IPS-11a (cell line): ENCODE results near the gene CACNA1S.

ENCODE experiments used
- H3K4me3 ChIP-seq: one replicate; pipeline ENCODE4 v1.5.1; 2013; ENCODE audit warnings: low read depth, low read length, control low read depth

CACNA1S gene

DNA sequence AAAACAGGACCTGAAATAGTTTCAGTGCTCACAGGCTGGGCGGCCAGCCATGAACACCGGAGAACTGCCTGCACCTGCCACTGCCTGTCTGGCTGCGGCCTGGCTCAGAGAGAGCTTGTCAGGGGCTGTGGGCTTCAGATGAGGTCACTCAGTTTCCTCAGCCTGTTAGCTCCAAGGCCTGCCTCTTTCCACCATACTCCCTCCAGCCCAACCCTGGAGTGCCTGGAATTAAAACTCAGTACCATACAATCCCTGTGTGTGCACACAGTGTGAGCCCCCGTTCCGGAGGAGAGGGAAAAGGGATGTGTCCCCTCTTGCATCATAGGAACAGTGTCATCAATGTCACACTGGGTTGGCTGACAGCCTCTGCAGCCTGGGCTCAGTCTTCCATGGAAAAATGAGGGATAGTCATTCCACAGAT, 16.2 kb downstream of the CACNA1S start:
- no peak overlapping the region for H3K4me3 ChIP-seq

DNA sequence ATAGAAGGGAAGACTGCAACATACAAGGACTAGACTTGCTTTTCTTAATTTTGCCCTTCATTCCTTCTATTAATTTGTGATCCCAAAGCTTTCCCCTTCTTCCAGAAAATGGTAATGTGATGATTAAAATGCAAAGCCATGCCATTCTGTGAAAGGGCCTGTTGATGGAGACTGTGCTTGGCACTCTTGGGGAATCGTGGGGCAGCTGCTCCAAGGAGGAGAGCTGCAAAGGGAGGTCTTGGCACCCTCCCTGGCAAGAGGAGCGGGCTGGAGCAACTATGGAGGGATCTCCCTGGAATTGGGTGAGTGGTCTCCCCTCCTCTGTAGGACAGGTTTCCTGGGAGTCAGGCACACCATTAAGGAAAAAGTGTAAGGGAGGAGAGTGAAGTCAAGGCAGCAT, 16.6 kb downstream of the CACNA1S start:
- H3K4me3 ChIP-seq: no peak overlapping the region

DNA sequence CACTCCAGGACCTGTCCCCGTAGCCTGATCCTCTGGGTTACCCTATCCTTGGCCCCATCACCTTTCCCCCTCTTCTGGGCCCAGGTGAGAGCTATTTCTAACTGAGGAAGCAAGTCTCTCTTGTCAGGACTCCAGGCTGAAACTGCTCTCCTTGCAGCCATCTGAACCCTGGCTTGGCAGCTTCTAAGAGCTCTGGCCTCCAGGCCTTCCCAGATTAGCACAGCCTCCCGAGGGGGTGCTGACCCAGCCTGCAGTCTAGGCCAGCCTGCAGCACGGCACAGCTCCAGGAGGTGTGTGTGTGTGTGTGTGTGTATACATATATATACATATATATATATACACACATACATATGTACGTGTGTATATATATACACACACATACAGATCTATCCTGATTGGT, 17.4 kb downstream of the CACNA1S start:
- H3K4me3 ChIP-seq: no peak overlapping the region

DNA sequence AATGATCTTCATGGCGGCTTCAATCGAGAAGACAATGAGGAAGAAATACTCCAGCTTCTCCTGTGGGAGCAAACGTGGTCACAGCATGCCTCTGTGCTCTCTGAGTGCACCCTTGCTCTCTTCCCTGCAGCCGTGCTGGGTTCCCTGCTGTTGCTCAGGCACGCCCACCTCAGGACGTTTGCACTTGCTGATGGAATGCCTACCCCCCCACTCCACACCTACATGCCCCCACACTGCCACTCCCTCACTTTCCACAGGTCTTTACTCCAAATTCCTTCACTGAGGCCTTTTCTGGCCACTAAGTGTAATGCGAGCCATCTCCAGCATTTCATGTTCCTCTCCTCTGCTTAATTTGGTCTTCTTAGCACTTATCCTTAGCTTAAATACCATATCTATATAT, 18.3 kb downstream of the CACNA1S start:
- H3K4me3 ChIP-seq: no peak overlapping the region

DNA sequence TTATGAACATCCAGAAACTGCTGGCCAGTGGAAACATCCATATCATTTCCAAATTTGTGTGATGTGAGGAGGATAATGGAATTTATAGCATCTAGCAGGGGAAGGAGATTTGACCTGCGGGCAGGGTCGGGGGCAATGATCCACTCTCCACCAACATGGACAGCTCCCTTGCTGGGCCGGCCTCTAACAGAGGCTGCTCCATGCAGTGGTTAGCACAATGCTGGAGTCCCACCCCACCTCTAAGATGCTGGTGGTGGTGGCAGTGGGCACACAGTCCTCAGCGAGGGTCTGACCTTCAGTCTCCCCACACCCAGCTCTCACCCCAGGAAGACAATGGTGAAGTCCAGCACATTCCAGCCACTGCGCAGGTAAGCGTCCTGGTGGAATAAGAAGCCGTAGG, 18.7 kb downstream of the CACNA1S start:
- H3K4me3 ChIP-seq: no peak overlapping the region

DNA sequence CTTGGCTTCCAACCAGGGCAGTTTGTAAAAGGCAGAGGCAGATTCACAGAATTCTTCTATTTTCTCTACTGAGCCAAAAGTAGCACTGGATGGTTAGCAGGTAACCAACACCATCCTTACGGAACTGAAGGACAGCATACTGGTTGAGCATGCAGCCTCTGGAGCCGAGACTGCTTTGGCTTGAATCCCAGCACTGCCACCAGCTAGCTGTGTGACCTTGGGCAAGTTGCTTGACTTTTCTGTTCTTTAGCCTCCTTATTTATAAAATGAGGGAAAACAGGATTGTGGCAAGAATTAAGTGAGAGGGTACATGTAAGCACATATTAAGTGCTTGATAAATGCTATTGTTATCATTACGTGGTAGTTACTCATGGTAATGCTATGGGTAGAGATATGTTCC, 19.5 kb downstream of the CACNA1S start:
- no peak overlapping the region for H3K4me3 ChIP-seq

DNA sequence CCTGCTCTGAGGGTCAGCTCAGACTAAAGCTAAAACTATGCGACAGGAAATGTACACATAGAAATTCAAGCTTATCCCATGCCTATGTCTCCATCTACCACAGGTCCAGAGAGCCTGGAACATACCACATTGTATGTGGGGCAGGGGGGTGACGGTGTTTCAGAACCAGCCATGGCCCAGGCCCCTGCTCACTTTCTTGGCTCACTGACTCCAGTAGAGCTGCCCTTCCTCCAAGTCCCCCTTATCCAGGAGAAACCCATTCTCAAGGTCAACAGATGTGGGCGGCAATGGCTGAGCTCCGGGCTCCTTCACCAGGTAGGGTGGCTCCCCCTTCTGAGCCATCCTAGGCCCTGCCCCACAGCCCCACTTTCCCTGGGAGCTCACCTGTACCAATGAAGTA, 21.0 kb downstream of the CACNA1S start:
- H3K4me3 ChIP-seq: no peak overlapping the region

DNA sequence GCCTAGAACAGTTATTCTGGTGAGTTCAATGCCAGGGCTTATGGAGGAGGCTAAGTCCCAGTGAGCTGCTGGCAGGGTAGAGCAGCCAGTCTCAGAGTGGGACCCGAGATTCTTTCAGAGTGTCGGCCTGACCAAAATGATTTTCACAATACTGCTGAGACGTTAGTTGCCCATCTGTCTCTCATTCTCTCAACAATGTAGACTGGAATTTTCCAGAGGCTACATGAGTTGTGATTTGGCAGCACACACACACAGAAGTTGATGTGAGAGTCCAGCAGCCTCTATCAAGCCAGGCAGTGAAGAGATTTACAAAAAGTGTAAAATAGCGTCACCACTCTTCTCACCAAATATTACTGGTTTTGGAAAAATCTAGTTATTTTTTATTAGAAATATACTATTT, 21.7 kb downstream of the CACNA1S start:
- H3K4me3 ChIP-seq: no peak overlapping the region

DNA sequence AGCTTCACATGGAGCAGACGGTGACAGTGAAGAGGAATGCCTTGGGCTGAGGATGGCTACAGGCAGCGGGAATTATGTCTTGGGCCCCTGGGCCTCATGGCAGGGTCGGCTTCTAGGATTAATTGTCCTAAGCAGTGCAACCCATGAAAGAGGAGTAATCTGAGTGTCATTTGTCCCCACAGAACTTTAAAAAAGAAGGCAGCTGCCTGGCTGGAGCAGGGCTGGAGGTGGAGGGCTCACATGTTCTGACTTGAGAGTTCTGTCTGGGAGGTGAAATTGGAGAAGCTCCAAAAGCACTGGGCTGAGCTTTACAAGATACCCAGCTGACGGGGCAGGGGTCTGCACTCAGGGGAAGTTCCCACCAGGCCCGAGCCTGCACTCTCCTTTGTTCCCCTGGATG, 22.6 kb downstream of the CACNA1S start:
- H3K4me3 ChIP-seq: no peak overlapping the region

DNA sequence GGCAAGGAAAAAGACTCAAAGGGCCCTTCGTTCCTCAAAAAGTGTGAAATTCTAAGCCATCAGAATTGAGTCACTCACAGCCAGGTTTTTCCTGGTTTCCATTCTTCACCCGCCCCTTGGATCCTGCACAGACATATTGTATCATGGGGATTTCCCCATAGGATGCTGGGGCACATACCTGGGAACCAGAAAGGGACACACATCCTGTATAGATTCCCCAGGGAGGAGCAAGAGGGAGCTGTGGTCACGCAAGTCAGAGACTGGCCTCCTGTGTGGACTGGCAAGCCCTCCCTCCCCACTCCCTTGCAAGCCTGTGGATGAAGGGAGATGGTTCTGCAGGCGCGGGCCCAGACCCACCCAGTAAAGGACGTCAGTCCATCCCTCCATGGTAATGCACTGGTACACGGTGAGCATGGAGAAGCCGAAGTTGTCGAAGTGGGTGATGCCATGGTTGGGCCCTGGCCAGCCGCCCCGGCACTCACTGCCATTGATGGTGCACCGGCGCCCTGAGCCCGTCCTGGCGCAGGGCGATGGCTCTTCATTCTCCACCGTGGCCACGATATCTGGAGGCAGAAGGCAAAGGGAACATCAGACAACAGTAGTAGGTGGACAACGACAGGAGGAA, 23.2 kb downstream of the CACNA1S start:
- no peak overlapping the region for H3K4me3 ChIP-seq

DNA sequence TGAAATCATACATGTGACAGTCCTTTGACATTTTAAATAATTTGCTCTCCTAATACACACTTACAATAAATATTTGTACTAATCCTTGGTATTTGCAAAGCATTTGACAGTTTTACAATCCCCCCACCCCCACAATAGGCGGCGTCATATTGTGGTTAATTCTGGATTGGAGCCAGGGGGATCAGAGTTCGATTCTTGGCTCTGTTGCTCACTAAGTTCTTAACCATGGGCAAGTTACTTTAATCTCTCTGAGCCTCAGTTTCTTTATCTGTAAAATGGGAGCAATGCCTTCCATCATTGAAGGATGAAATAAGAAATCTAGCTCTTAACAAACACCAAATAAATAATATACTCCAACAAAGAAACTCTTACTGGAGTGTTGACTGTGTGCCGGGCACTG, 23.8 kb downstream of the CACNA1S start:
- H3K4me3 ChIP-seq: no peak overlapping the region

DNA sequence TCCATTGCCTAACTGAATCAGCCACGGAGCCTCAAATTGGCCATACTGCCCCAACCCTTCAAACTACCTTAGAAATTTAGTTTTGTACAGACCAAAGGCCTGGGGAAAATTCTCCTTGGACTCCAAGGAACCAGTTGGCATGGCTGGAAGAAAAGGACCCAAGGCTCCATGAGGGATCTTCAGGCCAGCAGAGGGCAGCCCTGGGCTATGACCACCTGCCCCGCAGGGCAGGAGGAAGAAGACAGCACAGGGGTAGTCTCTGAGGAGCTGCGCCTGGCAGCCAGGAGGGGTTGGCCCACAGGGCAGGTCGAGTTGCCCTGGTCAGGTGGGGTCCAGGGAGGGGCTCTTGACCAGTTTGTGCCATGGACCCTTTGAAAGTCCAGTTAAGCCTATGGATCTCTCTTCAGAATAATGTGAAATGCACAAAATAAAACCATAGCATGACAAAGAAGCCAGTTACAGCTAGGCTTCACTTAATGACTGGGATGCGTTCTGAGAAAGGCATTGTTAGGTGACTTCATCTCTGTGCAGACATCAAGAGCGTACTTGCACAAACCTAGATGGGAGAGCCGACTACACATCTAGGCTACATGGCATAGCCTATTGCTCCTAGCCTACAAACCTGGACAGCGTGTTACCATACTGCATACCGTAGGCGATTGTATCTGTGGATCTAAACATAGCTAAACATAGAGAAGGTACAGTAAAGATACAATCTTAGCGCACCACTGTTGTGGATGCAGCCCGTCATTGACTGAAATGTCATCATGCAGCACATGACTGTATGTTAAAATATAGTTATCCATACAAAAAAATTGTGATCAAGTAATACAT, 26.1 kb downstream of the CACNA1S start:
- H3K4me3 ChIP-seq: no peak overlapping the region

DNA sequence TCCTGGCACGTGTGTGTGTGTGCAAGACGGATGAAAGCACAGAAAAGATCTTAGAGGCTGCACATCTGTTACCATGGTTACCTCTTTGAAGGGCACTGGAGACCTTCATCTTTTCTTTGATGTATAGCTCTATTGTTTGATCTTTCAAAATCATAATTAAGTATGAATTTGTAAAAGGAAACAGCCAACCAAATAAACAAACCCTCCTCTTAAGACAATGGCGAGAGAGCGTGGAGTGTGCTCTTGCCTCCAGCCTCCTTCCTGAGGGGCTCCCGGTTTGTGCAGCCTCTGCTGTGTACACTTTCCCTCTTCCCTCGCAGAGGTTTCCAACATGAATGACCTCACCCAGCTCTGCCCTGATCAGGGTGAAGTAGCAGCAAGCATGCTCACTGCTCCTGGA, 27.9 kb downstream of the CACNA1S start:
- no peak overlapping the region for H3K4me3 ChIP-seq

DNA sequence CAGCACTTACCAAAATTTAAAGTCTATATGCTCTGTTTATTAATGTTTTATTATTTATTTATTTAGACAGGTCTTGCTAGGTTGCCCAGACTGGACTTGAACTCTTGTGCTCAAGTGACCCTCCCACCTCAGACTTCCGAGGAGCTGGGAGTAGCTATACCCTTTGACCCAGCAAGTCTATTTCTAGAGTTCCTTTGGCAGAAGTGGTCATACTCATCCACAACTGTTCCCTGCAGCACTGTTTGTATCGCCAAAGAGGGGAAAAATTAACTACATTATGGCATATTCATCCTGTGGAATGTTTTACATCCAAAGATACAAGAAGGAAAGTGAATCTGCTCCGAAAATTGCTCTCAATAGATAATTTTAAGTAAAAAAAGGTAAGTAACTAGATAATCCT, 28.5 kb downstream of the CACNA1S start:
- H3K4me3 ChIP-seq: no peak overlapping the region

DNA sequence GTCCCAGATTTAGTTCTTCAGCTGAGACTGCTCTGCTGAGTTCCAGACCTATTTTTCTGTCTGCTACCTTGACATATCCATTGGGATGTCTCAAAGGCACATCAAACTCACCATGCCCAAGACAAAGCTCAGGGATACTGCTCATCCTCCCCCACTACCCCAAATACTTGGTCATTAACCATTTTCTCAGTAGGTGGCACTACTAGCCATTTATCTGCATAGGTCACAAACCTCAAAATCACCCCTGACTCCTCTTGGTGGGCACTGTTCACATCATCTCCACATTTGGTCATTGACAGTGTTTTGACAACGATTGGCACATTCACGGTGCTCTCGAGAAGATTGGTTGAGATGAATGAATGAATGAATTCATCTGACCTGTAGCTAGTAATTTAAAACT, 32.1 kb downstream of the CACNA1S start:
- H3K4me3 ChIP-seq: no peak overlapping the region

DNA sequence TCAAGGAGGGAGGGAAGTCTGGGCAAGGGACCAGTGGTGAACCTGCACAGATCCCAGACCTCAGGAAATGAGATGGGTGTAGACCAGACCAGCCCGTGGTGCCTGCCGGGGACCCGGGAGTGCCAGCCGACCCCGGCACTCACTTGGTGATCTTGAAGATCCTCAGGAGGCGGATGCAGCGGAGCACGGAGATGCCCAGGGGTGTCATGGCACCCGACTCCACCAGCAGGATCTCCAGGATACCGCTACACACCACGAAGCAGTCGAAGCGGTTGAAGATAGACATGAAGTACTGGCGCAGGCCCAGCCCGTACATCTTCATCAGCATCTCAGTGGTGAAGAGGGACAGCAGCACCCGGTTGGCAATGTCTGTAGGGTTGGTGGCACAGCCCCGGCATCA, 34.5 kb downstream of the CACNA1S start:
- H3K4me3 ChIP-seq: no peak overlapping the region

DNA sequence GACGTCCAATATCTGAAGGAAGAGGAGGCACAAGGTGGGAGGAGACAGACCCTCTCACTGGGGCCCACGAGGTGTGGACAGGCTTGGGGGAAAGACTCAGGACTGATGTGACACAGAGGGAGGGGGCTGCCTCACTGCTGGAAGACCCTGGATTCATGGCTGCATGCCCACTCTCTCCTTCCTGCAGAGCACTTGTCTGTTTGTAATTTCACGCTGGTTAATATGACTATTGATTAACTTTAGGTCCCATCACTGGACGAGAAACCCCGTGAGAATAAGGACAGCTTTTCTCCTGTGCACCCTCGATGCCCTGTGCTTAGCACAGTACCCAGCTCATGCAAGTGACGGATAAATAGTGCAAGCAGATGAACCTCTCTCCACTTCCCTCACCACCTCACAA, 35.1 kb downstream of the CACNA1S start:
- no peak overlapping the region for H3K4me3 ChIP-seq

DNA sequence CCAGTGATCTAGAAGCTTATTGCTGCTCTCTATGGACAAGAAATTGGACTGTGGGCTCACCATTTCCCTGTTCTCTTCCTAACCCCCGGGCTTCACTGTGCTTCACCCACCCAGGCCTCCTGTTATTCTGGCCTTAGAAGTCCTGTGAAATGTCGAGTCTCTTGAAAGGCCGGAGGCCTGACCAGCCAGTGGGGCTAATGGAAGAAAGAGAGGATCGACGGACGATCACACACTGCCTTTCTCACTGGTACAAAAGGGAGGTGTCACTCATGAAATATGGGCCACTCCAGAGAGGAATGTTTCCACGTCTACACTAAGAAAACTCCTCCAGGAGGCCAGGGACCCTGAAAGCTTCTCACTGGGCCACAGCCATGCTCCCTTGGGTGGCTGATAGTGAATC, 36.1 kb downstream of the CACNA1S start:
- H3K4me3 ChIP-seq: no peak overlapping the region

DNA sequence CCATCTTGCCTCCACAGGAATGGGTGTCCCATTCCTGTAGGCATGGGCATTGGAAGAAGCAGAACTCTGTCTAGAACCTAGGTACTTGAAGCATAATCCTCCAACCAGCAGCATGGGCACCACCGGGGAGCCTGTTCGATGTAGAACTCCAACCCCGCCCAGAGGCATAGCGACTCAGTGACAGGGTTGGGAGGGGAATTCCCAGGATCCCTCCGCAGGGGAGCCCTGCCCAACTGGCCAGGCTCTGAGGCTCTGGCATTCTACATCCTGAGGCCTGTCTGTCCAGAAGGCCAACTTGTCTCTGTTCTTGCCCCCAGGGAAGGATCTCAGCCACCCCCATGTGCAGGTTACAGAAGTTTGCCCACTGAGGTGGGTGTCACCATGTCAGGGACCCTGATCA, 38.2 kb downstream of the CACNA1S start:
- no peak overlapping the region for H3K4me3 ChIP-seq

DNA sequence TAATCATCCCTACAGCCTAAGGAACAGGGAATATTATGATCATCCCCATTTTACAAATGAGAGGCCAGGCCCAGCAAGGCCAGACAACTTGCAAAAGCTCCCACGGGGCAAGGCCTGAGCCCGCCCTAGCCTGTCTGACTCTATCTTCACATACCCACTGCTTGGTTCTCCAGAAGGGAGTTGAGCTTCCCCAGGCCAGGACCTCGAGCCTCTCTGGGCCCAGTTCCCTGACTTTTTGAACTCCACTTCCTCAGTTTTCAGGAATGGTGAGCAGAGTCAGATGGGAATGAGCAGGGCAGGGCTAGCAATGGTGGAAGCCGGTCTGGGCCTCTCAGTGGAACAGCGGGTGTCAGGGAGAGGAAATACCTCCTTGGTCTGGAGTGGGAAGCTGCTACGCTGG, 39.3 kb downstream of the CACNA1S start:
- no peak overlapping the region for H3K4me3 ChIP-seq

DNA sequence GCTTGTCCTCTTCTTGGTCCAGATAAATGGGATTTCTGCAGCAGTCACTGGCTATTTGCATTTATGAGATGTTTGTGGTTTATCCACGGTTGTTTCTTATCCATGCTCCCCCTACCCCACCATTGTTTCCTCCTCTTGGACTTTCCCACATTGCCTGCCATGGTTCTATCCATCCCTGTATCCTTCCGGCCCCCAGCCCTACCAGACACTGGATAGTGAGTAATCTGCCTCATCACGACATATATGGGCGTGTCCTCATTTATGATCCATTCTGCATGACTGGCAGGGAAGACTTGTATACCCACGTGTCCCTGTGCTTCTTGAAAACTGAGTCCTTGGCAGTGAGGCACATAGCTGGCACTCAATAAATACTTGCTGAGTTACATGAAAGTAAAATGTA, 40.1 kb downstream of the CACNA1S start:
- H3K4me3 ChIP-seq: no peak overlapping the region

DNA sequence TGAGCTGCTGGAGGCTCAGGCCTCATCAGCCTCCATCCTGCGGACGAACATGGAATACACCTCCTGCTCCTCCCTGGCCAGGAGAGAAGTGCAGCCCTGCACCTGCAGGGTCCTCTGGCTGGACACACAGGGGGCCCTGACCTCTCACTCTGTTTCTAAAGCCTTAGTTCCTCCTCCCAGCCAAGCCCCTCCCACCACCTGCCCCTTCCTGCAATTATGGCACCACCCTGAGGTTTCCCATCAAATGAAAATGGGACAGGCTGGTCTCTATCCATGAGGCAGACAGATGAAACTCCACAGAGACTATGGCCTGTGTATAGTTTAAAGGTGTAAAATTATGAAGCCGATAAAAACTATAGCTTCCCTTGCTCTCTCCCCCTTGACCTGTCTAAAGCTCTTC, 42.6 kb downstream of the CACNA1S start:
- no peak overlapping the region for H3K4me3 ChIP-seq

DNA sequence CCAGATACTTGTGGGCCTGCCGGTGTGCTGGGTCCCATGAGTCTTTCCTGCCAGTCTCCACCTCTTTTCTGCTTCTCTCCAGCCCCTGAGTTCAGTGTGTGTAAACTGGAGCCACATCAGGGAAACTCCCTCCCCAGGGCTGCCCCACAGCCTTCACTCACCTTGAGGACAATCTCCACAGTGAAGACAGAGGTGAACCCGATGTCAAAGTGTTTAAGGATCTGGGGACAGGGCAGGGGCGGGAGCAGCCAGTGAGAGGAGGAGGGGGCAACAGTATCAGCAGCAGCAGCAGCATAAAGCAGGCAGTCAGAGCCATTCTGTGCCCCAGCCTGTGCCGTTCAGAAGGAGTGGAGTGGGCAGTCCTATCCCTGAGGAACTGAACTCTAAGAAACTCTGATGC, 43.2 kb downstream of the CACNA1S start:
- no peak overlapping the region for H3K4me3 ChIP-seq
